ENCODE results near the gene OXNAD1. TPM values are rescaled to one million over a fixed set of nuclear protein-coding genes. Genes with fewer than 3 reads are reported as not detected.

OXNAD1 gene
- total and polyA plus RNA-seq, 2 of the 13 experiments (the other 11 are each of a cell fraction or from before 2014, with no cell fraction given), result 9.9 to 18.8 TPM

GRCh38 chr3:16252243-16252978 lies 12.6 kb upstream of the OXNAD1 start:
- intact Hi-C loops (cut with micrococcal nuclease; ENCODE audit: unreplicated experiment), result no loop called here
- in situ Hi-C loops (cut with HindIII; ENCODE audit: extremely low pct_ligation_motif_present, low pct_unique_long_range_greater_than_20kb), result no loop called here
- ATAC-seq, result peak; percentile 78
- no peak for TF ChIP-seq REST (IDR thresholded peaks at IDR 0.05; ENCODE audit: borderline replicate concordance in 1 of 2, low read depth in 1 of 2, low read length in 2 of 2)
- TF ChIP-seq FOXK2 (IDR thresholded peaks at IDR 0.05), result no peak
- TF ChIP-seq ZNF839 (CRISPR knock-in tag; IDR thresholded peaks at IDR 0.05; ENCODE audit: borderline replicate concordance), result no peak
- no peak for TF ChIP-seq NR2F1 (CRISPR knock-in tag; IDR thresholded peaks at IDR 0.05)
- TF ChIP-seq, protein P1, sequence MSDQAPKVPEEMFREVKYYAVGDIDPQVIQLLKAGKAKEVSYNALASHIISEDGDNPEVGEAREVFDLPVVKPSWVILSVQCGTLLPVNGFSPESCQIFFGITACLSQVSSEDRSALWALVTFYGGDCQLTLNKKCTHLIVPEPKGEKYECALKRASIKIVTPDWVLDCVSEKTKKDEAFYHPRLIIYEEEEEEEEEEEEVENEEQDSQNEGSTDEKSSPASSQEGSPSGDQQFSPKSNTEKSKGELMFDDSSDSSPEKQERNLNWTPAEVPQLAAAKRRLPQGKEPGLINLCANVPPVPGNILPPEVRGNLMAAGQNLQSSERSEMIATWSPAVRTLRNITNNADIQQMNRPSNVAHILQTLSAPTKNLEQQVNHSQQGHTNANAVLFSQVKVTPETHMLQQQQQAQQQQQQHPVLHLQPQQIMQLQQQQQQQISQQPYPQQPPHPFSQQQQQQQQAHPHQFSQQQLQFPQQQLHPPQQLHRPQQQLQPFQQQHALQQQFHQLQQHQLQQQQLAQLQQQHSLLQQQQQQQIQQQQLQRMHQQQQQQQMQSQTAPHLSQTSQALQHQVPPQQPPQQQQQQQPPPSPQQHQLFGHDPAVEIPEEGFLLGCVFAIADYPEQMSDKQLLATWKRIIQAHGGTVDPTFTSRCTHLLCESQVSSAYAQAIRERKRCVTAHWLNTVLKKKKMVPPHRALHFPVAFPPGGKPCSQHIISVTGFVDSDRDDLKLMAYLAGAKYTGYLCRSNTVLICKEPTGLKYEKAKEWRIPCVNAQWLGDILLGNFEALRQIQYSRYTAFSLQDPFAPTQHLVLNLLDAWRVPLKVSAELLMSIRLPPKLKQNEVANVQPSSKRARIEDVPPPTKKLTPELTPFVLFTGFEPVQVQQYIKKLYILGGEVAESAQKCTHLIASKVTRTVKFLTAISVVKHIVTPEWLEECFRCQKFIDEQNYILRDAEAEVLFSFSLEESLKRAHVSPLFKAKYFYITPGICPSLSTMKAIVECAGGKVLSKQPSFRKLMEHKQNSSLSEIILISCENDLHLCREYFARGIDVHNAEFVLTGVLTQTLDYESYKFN (CRISPR knock-in tag; conservative IDR thresholded peaks at IDR 0.05), result peak; percentile 74
- peak; percentile 56; the same call in 1 of the 2 replicates for TF ChIP-seq BHLHE40 (IDR thresholded peaks at IDR 0.05; ENCODE audit: low read length)
- TF ChIP-seq WIZ (CRISPR knock-in tag; IDR thresholded peaks at IDR 0.05), result 0 out of 2 replicates have a peak, but pooled peaks have one; percentile 60
- no peak for TF ChIP-seq ZBTB7A (CRISPR knock-in tag; IDR thresholded peaks at IDR 0.05)
- TF ChIP-seq, protein P2, sequence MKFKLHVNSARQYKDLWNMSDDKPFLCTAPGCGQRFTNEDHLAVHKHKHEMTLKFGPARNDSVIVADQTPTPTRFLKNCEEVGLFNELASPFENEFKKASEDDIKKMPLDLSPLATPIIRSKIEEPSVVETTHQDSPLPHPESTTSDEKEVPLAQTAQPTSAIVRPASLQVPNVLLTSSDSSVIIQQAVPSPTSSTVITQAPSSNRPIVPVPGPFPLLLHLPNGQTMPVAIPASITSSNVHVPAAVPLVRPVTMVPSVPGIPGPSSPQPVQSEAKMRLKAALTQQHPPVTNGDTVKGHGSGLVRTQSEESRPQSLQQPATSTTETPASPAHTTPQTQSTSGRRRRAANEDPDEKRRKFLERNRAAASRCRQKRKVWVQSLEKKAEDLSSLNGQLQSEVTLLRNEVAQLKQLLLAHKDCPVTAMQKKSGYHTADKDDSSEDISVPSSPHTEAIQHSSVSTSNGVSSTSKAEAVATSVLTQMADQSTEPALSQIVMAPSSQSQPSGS (CRISPR knock-in tag; IDR thresholded peaks at IDR 0.05), result no peak
- no peak for TF ChIP-seq ZNF792 (CRISPR knock-in tag; IDR thresholded peaks at IDR 0.05)
- TF ChIP-seq ZNF124 (CRISPR knock-in tag; IDR thresholded peaks at IDR 0.05), result no peak
- no peak for TF ChIP-seq ZNF713 (CRISPR knock-in tag; IDR thresholded peaks at IDR 0.05)
- no peak for TF ChIP-seq ZNF512 (CRISPR knock-in tag; IDR thresholded peaks at IDR 0.05)

More at GRCh38 chr3:16252243-16252978, 12.6 kb upstream of the OXNAD1 start:
- peak; percentile 91 for DNase-seq (ENCODE audit: low spot score)
- no peaks in the 10 kb centered on the region; a peak in 1 of 5 replicates for H3K27me3 ChIP-seq (ENCODE audit: control insufficient read depth in 1 of 2, insufficient read depth in 2 of 2, low read length in 2 of 2)
- peak overlapping the region; percentile 2 for H2AFZ ChIP-seq (ENCODE audit: low read length)
- TSS peak; percentile 91 for BruUV-seq (replicated peaks)
- H3K4me2 ChIP-seq (ENCODE audit: low read depth, low read length), result peak overlapping the region; percentile 54
- H3K4me1 ChIP-seq (ENCODE audit: insufficient read depth, low read length), result peaks cover 52% of the 10 kb centered on the region
- POLR2A ChIA-PET, result interaction anchor here (0.6 to 4.9 kb wide), 15 partner anchors 8 to 1491 kb away, joined by 3 to 112 read pairs (median 4); partner anchors contain the start of genes BTD, DPH3, HACL1 and OXNAD1
- peak; percentile 91 for FAIRE-seq
- H4K20me1 ChIP-seq (ENCODE audit: insufficient read depth, low read length), result no peaks in the 10 kb centered on the region
- no peak overlapping the region; a peak in 1 of 6 replicates for H3K4me3 ChIP-seq (replicated peaks in 1 of 3; ENCODE audit: insufficient read depth in 1 of 3, low read depth in 2 of 3, low read length in 3 of 3)
- H3K9me3 ChIP-seq (ENCODE audit: low read length), result no peaks in the 10 kb centered on the region
- H3K27ac ChIP-seq (ENCODE audit: extremely low read length, insufficient read depth, low read length), result peak overlapping the region; percentile 56
- CTCF ChIA-PET (ENCODE audit: low intra/inter-chr PET ratio, low total read pairs), result no interaction called here
- WGBS (ENCODE audit: low lambda C conversion rate), result 8% methylated on average over 7 of the region's 7 CpGs
- H3K79me2 ChIP-seq (ENCODE audit: insufficient read depth, low read length), result no peaks in the 10 kb centered on the region
- H3K36me3 ChIP-seq (replicated peaks in 1 of 2; ENCODE audit: control insufficient read depth in 1 of 2, insufficient read depth in 2 of 2, low read length in 2 of 2), result no peaks in the 10 kb centered on the region
- H3K9ac ChIP-seq (ENCODE audit: insufficient read depth, low read depth, low read length), result 0 out of 2 replicates have a peak overlapping the region, but pooled peaks have one; percentile 26

Data from HepG2 (cell line).